Tibial nerve (tissue), 4 donors: ENCODE data around the gene ATE1.

Experiments used
- EP300 ChIP-seq, 2 donors: sonication (generic); formaldehyde crosslinking; IDR thresholded peaks; one replicate each; pipeline ENCODE4 v1.6.1; 2017; ENCODE audit warnings: antibody characterized with exemption in 2 of 2, mild to moderate bottlenecking in 1 of 2
- POLR2A ChIP-seq, 2 donors: fragments of 450-650 bp; IDR thresholded peaks; one replicate each; pipeline ENCODE4 v1.6.1; 2017; ENCODE audit warnings: antibody characterized with exemption in 2 of 2, mild to moderate bottlenecking in 2 of 2, moderate library complexity in 2 of 2
- TF ChIP-seq, protein P1 (sequence below), 5 experiments: fragments of 200-600 bp in 3 of 5; fragments of 450-650 bp in 2 of 5; sonication (generic) in 3 of 5; IDR thresholded peaks; one replicate each; pipeline ENCODE4 v1.5.1; 2016 to 2019; ENCODE audit warnings: antibody characterized with exemption in 5 of 5, mild to moderate bottlenecking in 3 of 5, moderate library complexity in 2 of 5

DNA sequence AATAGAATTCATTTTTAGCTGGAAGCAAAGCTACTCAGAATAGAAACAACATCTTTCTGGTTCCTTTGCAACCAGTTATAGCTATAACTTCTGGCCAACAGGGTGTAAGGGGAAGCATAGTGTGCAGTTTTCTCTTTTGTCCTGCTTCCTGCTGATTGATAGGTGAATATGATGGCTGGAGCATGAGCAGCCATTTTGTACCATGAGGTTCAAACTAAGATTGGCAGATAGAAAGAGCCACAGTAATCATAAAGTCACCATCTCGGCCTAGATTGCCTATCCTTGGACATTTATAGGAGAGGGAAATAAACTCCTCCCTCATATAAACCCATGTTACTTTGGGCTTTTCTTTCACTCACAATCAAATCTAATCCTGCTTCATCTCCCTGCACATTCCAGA is 227.4 kb downstream of the ATE1 start:
- no peak for TF ChIP-seq POLR2A (IDR thresholded peaks at IDR 0.05)
- TF ChIP-seq, protein P1, sequence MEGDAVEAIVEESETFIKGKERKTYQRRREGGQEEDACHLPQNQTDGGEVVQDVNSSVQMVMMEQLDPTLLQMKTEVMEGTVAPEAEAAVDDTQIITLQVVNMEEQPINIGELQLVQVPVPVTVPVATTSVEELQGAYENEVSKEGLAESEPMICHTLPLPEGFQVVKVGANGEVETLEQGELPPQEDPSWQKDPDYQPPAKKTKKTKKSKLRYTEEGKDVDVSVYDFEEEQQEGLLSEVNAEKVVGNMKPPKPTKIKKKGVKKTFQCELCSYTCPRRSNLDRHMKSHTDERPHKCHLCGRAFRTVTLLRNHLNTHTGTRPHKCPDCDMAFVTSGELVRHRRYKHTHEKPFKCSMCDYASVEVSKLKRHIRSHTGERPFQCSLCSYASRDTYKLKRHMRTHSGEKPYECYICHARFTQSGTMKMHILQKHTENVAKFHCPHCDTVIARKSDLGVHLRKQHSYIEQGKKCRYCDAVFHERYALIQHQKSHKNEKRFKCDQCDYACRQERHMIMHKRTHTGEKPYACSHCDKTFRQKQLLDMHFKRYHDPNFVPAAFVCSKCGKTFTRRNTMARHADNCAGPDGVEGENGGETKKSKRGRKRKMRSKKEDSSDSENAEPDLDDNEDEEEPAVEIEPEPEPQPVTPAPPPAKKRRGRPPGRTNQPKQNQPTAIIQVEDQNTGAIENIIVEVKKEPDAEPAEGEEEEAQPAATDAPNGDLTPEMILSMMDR (IDR thresholded peaks at IDR 0.05): no peak
- TF ChIP-seq EP300 (IDR thresholded peaks at IDR 0.05): no peak
